ENCODE results near the gene ACTL6B. TPM values are rescaled to one million over a fixed set of nuclear protein-coding genes. Genes with fewer than 3 reads are reported as not detected.
A peak's percentile ranks its signal among the peaks of the same experiment; 100 is the strongest.

Gene ACTL6B
- total and polyA plus RNA-seq, 9 of the 15 experiments (the other 6 are each of a cell fraction or from before 2014, with no cell fraction given): not detected

- no peak for TF ChIP-seq ELK3 (CRISPR knock-in tag; IDR thresholded peaks at IDR 0.05)
- no peak for TF ChIP-seq TSHZ1 (CRISPR knock-in tag; IDR thresholded peaks at IDR 0.05)
- TF ChIP-seq ZNF583 (CRISPR knock-in tag; IDR thresholded peaks at IDR 0.05): peak; percentile 60; the same call in 1 of the 2 replicates
- TF ChIP-seq ZNF830 (CRISPR knock-in tag; IDR thresholded peaks at IDR 0.05): 0 out of 2 replicates have a peak, but pooled peaks have one; percentile 34
- TF ChIP-seq SMAD4 (CRISPR knock-in tag; conservative IDR thresholded peaks at IDR 0.05): peak; percentile 83
- no peak for TF ChIP-seq U2AF1 (optimal IDR thresholded peaks at IDR 0.05; ENCODE audit: low read depth, low read length)
- no peak for TF ChIP-seq TCF15 (CRISPR knock-in tag; IDR thresholded peaks at IDR 0.05)
- no peak for TF ChIP-seq MAFK (IDR thresholded peaks at IDR 0.05; ENCODE audit: low read length)
- TF ChIP-seq SNAPC5 (CRISPR knock-in tag; IDR thresholded peaks at IDR 0.05): no peak
- TF ChIP-seq CREM (IDR thresholded peaks at IDR 0.05; ENCODE audit: low read depth): peak; percentile 33
- no peak for TF ChIP-seq NUFIP1 (IDR thresholded peaks at IDR 0.05; ENCODE audit: partially characterized antibody)
- no peak for TF ChIP-seq ZNF512 (tag; IDR thresholded peaks at IDR 0.05)
- 0 out of 2 replicates have a peak, but pooled peaks have one; percentile 47 for TF ChIP-seq FOSL1 (tag; conservative IDR thresholded peaks at IDR 0.05)
- TF ChIP-seq POLR2A (conservative IDR thresholded peaks at IDR 0.05): peak; percentile 40
- TF ChIP-seq DDX20 (tag; IDR thresholded peaks at IDR 0.05; ENCODE audit: low read depth): no peak
- TF ChIP-seq GATAD2A (IDR thresholded peaks at IDR 0.05): 0 out of 2 replicates have a peak, but pooled peaks have one; percentile 74
- peak; percentile 67 to 91; a peak in 1 of 4 replicates for TF ChIP-seq SIN3A (IDR thresholded peaks at IDR 0.05; ENCODE audit: borderline replicate concordance in 2 of 2, control insufficient read depth in 1 of 2, low read depth in 2 of 2, low read length in 2 of 2)
- TF ChIP-seq ZC3H8 (IDR thresholded peaks at IDR 0.05): no peak
- TF ChIP-seq CHD4 (IDR thresholded peaks at IDR 0.05; ENCODE audit: insufficient read depth, insufficient replicate concordance, low read depth, low read length, poor library complexity, severe bottlenecking): no peak
- no peak for TF ChIP-seq GTF2B (IDR thresholded peaks at IDR 0.05; ENCODE audit: extremely low read depth, insufficient read length)
Measured at GRCh38 chr7:100604028-100604975, 51.9 kb downstream of the ACTL6B start (continued).

Data from K562 (cell line).